NCI-H446 treated with DMSO at 0.1 percent for 48 hours (cell line): Measurements from ENCODE around the gene TMEM43.

Source experiments
- DNase-seq: peaks from one replicate; lab custom pipeline; 2025; lab: John Stamatoyannopoulos, UW

Gene TMEM43

GRCh38 chr3:14138109-14138877 lies 13.4 kb downstream of the TMEM43 start:
- DNase-seq, result no peak

- DNase-seq, result no peak
Observed at GRCh38 chr3:14138878-14139655, 14.2 kb downstream of the TMEM43 start.

GRCh38 chr3:14139771-14140170 lies 14.9 kb downstream of the TMEM43 start:
- no peak for DNase-seq

- DNase-seq, result no peak
Observed at GRCh38 chr3:14140668-14141067, 15.8 kb downstream of the TMEM43 start.

GRCh38 chr3:14141144-14141543 lies 16.3 kb downstream of the TMEM43 start:
- DNase-seq, result no peak

GRCh38 chr3:14141602-14142341 lies 16.9 kb downstream of the TMEM43 start:
- no peak for DNase-seq

- DNase-seq, result no peak
Observed at GRCh38 chr3:14142567-14143270, 17.9 kb downstream of the TMEM43 start.

GRCh38 chr3:14143271-14144225 lies 18.7 kb downstream of the TMEM43 start:
- DNase-seq, result no peak

- peak; percentile 77 for DNase-seq
Observed at GRCh38 chr3:14144423-14145075, 19.7 kb downstream of the TMEM43 start.

GRCh38 chr3:14145236-14145635 lies 20.4 kb downstream of the TMEM43 start:
- no peak for DNase-seq

- no peak for DNase-seq
Observed at GRCh38 chr3:14145670-14146380, 21.0 kb downstream of the TMEM43 start.

- no peak for DNase-seq
Observed at GRCh38 chr3:14146381-14147065, 21.7 kb downstream of the TMEM43 start.

GRCh38 chr3:14147066-14147435 lies 22.2 kb downstream of the TMEM43 start:
- DNase-seq, result no peak

- no peak for DNase-seq
Observed at GRCh38 chr3:14147617-14148016, 22.8 kb downstream of the TMEM43 start.

GRCh38 chr3:14148041-14148985 lies 23.5 kb downstream of the TMEM43 start:
- DNase-seq, result no peak

GRCh38 chr3:14150078-14150477 lies 25.2 kb downstream of the TMEM43 start:
- no peak for DNase-seq

GRCh38 chr3:14150491-14151230 lies 25.8 kb downstream of the TMEM43 start:
- no peak for DNase-seq
